HG02970 (cell line): ENCODE results near the gene HLA-DQA2.
"Not testable (repeated sequence)": the region's sequence is repeated elsewhere in the genome, so short reads cannot be mapped to it uniquely, and the experiment has no call there.

Experiments
- ATAC-seq: cut with Tn5 transposase; IDR thresholded peaks from one replicate; pipeline ENCODE4 v1.9.1; 2021; ENCODE audit warnings: mild to moderate bottlenecking, moderate library complexity, moderate number of reproducible peaks; ENCODE audit not compliant: unreplicated experiment, low FRiP score

Gene HLA-DQA2

DNA sequence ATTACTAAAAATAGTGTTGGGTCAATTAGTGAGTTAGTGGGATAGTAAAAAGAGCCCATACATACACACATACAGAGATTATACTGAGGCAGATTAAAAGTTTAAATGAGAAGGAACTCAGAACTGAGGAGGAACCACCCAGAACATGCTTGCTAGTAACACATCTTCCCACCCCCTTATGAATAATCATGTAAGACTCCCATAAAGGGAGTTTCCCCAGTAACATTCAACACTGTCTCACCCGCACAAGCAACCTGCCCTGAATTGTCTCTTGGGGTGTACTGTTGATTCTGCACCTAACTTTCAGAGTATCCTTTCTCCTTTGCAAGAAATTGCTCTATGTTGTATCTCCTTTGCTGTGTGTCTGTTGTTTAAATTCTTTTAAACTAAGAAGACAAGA, 33.2 kb downstream of the HLA-DQA2 start:
- ATAC-seq: no peak

GRCh38 chr6:32775071-32775470, 33.9 kb downstream of the HLA-DQA2 start:
- no peak for ATAC-seq

GRCh38 chr6:32779036-32779435, 37.8 kb downstream of the HLA-DQA2 start:
- ATAC-seq: no peak

DNA sequence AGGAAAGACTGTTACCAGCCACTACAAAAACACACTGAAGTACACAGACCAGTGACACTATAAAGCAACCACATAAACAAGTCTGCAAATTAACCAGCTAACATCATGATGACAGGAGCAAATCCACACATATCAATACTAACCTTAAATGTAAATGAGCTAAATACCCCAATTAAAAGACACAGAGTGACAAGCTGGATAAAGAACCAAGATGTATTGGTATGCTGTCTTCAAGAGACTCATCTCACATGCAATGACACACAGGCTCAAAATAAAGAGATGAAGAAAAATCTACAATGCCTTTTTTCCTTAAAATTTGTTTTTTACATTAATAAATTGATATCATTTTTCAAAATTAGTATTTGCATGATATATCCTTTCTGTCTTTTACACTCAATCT, 41.7 kb downstream of the HLA-DQA2 start:
- ATAC-seq: not testable (repeated sequence)

GRCh38 chr6:32785781-32786533, 44.8 kb downstream of the HLA-DQA2 start:
- ATAC-seq: no peak

DNA sequence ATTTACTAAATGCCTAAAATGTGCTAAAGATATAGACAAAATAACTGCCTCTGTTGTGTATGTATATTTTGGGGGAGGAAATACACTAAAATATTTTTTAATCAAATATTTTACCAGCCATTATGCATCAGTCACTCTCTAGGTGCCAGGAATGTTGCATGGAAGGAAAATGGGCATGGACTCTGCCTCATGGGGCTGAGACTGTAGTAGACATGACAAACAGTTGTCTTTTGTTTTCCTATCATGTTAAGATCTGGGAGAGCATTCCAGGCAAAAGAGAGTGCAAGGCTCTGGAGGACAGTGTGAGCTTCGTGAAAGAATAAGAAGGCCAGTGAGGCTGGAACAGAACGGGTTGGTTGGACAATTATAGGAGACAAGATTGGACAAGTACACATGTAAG, 49.1 kb downstream of the HLA-DQA2 start:
- no peak for ATAC-seq

- ATAC-seq: no peak
Observed at GRCh38 chr6:32792901-32793435, 51.8 kb downstream of the HLA-DQA2 start.

GRCh38 chr6:32794510-32794909, 53.3 kb downstream of the HLA-DQA2 start:
- ATAC-seq: no peak
